Measurements from ENCODE around the gene SHPK. TPM values are rescaled to one million over a fixed set of nuclear protein-coding genes. Genes with fewer than 3 reads are reported as not detected.

Gene SHPK
- total RNA-seq, 2 donors from 2014 or later = 10.4 to 15.2 TPM

DNA sequence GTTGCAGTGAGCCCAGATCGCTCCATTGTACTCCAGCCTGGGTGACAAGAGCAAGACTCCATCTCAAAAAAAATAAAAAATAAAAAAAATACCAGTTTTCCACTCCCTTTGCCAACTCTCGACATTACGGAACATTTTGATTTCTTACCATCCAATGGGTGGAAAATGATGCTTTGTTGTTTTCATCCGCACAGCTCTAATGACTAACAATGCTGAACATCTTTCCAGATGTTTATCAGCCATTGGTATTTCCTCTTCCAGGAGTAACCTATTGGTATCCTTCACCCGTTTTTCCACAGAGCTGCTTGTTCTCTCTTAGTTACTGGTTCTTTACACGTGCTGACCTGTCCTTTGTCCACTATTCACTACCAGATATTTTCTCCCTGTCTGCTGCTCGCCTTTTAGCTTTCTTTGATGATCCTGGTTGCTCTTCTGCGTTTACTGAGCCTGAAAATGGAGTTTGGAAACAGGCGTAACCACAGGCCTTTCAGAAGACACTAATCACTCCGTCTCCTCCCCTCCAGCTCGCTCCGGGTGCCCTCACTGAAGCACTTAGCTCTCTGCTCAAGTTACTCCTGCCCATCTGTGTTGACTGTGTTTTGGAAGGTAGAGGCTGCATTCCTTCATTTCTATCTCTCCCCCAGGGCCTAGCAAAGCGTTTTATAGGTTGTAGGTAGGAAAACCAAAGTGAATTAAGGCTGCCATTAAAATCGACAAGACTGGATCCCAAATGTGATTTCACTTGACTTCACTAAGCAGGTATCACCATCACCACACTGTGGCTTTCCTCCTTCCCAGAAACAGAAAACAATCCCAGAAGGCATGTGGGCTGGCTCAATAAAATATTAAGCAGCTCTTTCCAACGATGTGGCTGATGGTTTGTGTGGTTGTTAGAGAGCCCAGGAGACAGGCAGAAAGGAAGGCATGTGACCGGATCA, 8.9 kb downstream of the SHPK start:
- DNase-seq (no peak), ATAC-seq (no peak)
- TF ChIP-seq, protein P1, sequence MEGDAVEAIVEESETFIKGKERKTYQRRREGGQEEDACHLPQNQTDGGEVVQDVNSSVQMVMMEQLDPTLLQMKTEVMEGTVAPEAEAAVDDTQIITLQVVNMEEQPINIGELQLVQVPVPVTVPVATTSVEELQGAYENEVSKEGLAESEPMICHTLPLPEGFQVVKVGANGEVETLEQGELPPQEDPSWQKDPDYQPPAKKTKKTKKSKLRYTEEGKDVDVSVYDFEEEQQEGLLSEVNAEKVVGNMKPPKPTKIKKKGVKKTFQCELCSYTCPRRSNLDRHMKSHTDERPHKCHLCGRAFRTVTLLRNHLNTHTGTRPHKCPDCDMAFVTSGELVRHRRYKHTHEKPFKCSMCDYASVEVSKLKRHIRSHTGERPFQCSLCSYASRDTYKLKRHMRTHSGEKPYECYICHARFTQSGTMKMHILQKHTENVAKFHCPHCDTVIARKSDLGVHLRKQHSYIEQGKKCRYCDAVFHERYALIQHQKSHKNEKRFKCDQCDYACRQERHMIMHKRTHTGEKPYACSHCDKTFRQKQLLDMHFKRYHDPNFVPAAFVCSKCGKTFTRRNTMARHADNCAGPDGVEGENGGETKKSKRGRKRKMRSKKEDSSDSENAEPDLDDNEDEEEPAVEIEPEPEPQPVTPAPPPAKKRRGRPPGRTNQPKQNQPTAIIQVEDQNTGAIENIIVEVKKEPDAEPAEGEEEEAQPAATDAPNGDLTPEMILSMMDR (IDR thresholded peaks at IDR 0.05) = no peak
- TF ChIP-seq POLR2A (IDR thresholded peaks at IDR 0.05) = no peak
- intact Hi-C loops (cut with DNase I) = no loop called here
- H3K4me3 ChIP-seq = no peak overlapping the region
- WGBS, 2 donors = 80 to 83% methylated on average over 16 of the region's 16 CpGs
- no peaks in the 10 kb centered on the region for H3K27me3 ChIP-seq
- H3K4me1 ChIP-seq = no peaks in the 10 kb centered on the region
- H3K9me3 ChIP-seq = no peaks in the 10 kb centered on the region
- H3K27ac ChIP-seq = no peak overlapping the region
- H3K36me3 ChIP-seq (replicated peaks in 1 of 2; ENCODE audit: insufficient read depth in 1 of 2, low read depth in 2 of 2) = peaks cover 3 to 26% of the 10 kb centered on the region in 2 donors

DNA sequence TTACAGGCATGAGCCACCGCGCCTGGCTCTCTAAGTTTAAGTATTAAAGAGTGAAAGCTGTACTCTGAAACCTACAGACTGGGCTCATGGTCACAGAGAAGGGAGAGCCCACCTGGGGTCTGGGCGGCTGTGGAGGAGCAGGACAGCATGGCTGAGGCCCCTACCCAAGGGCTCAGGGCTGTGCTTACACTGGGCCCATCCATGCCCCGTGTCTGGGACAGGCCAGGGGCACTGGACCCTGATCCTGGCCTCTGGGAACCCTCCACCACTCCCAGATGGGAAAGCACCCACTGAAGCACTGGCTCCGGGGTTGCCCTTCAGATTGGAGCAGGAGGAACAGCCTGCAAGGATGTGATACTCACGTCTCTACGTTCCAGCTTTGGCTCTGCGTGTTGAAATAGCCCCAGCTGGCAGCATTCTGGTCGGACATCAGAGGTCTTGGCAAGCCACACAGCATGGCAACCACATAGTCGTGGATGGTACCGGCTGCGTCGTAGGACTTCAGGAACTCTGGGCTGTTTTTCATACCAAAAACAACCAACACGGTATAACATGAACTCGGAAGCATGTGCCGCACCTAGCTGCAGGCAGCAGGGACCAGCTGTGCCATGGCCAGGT, 13.0 kb downstream of the SHPK start:
- 93 to 98% methylated on average over 9 to 16 of the region's 16 CpGs for WGBS, 2 donors
- no peaks in the 10 kb centered on the region for H3K9me3 ChIP-seq
- H3K36me3 ChIP-seq (replicated peaks in 1 of 2; ENCODE audit: insufficient read depth in 1 of 2, low read depth in 2 of 2) = peaks cover 15 to 27% of the 10 kb centered on the region in 2 donors
- DNase-seq (no peak), ATAC-seq (no peak)
- H3K27me3 ChIP-seq = no peaks in the 10 kb centered on the region
- no peak for TF ChIP-seq POLR2A (IDR thresholded peaks at IDR 0.05)
- TF ChIP-seq, protein P1 (IDR thresholded peaks at IDR 0.05) = no peak
- no peak overlapping the region for H3K27ac ChIP-seq
- intact Hi-C loops (cut with DNase I) = no loop called here
- H3K4me1 ChIP-seq = no peaks in the 10 kb centered on the region
- H3K4me3 ChIP-seq = no peak overlapping the region

DNA sequence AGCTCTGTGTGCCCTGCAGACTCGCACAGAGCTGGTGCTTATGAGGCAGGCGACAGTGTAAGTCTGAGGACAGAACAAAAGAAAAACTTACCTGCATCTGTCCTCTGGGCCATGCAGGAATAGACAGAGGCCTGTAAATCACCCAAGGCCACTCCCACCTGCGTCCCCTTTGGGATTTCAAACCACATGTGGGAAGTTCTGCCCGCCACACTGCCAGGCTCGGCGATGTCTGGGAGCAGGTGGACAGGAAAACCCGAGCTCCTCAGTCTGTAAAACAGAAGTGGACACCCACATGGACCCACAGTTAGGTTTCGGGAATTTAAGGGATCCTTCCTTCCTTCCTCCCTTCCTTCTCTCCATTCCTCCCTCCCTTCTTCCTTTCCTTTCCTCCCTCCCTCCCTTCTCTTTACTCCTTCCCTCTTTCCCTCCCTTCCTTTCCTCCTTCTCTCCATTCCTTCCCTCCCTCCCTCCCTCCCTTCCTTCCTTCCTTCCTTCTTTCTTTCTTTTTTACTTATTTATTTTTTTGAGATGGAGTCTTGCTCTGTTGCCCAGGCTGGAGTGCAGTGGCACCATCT, 14.8 kb downstream of the SHPK start:
- intact Hi-C loops (cut with DNase I) = no loop called here
- DNase-seq (no peak), ATAC-seq (no peak)
- Histone ChIP-seq H3K27ac (no peak overlapping the region), H3K36me3 (replicated peaks in 1 of 2; ENCODE audit: insufficient read depth in 1 of 2, low read depth in 2 of 2) (peaks cover 15 to 28% of the 10 kb centered on the region in 2 donors), H3K9me3 (no peaks in the 10 kb centered on the region), H3K4me1 (no peaks in the 10 kb centered on the region), H3K4me3 (no peak overlapping the region), H3K27me3 (no peaks in the 10 kb centered on the region)
- 95 to 96% methylated on average over 8 of the region's 8 CpGs for WGBS, 2 donors
- TF ChIP-seq POLR2A (IDR thresholded peaks at IDR 0.05) = no peak
- TF ChIP-seq, protein P1 (IDR thresholded peaks at IDR 0.05) = no peak

DNA sequence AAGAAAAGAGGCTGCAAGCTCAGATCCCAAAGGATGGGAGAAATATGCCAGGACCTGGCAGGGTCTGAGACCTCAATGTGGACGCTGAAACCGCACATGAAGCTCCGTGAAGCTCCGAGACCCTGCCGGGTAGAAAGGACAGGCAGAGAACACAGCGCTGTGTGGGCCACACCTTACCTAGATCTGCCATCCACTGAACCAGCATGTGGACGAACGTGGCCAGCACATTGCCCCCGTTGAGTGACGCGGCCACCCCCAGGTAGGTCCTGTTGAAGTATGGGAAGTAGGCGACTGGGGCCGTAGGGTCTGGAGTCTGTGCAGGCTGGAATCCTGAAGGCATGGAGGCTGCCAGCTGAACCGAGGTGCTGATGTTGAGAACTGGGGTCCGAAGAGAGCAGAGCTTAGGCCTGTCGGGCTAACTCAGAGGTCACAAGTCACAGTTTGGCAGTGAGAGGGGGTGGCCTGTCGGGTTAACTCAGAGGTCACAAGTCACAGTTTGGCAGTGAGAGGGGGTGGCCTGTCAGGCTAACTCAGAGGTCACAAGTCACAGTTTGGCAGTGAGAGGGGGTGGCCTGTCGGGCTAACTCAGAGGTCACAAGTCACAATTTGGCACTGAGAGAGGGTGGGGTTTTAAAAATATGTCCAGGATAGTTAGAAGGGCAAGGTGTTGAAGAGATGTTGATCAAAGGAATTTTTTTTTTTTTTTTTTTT, 20.7 kb downstream of the SHPK start:
- Histone ChIP-seq H3K27me3 (no peaks in the 10 kb centered on the region), H3K4me3 (no peak overlapping the region), H3K4me1 (no peaks in the 10 kb centered on the region), H3K36me3 (replicated peaks in 1 of 2; ENCODE audit: insufficient read depth in 1 of 2, low read depth in 2 of 2) (peaks cover 12 to 23% of the 10 kb centered on the region in 2 donors), H3K9me3 (no peaks in the 10 kb centered on the region), H3K27ac (no peak overlapping the region)
- intact Hi-C loops (cut with DNase I) = no loop called here
- TF ChIP-seq, protein P1 (IDR thresholded peaks at IDR 0.05) = no peak
- TF ChIP-seq POLR2A (IDR thresholded peaks at IDR 0.05) = no peak
- ATAC-seq (no peak), DNase-seq (no peak)
- WGBS, 2 donors = 95 to 96% methylated on average over 5 to 18 of the region's 18 CpGs
